Motor neuron (in vitro differentiated cells): ENCODE data around the gene MYEOV. TPM values are rescaled to one million over a fixed set of nuclear protein-coding genes. Genes with fewer than 3 reads are reported as not detected.
A peak's percentile ranks its signal among the peaks of the same experiment; 100 is the strongest.

ENCODE experiments used
- ATAC-seq, 8 experiments: fragments of 200-7000 bp; cut with Tn5 transposase; replicated peaks in 6 of 8; 2 replicates each; pipeline ENCODE4 v1.8.0; 2021; ENCODE audit warnings: mild to moderate bottlenecking in 8 of 8, moderate library complexity in 8 of 8
- H3K27ac ChIP-seq, 2 donors: fragments of 250-450 bp; sonication (Bioruptor Pico); 2 replicates each; pipeline ENCODE4 v1.9.0; 2021; ENCODE audit warnings: antibody characterized with exemption in 2 of 2, mild to moderate bottlenecking in 2 of 2, moderate library complexity in 1 of 2
- H3K4me1 ChIP-seq, 2 donors: fragments of 250-450 bp; sonication (Bioruptor Pico); replicated peaks in 1 of 2; 2 replicates each; pipeline ENCODE4 v1.6.1; 2021; ENCODE audit warnings: antibody characterized with exemption in 2 of 2, mild to moderate bottlenecking in 2 of 2, moderate library complexity in 1 of 2
- H3K4me3 ChIP-seq, 5 donors: fragments of 250-450 bp; sonication (Bioruptor Pico); 2 replicates each; pipeline ENCODE4 v1.9.0; 2021; ENCODE audit warnings: antibody characterized with exemption in 5 of 5, mild to moderate bottlenecking in 5 of 5, moderate library complexity in 4 of 5
- WGBS, 10 experiments: fragments of 450-650 bp; shearing (Covaris generic); methylation state at CpG; one replicate each; pipeline ENCODE4 v1.0.0; 2022; 5-methylcytosine and 5-hydroxymethylcytosine counted together
- in situ Hi-C, 9 experiments: fragments of 400-800 bp; cut with MboI; loops; one replicate each; pipeline ENCODE4 v1.15.0; 2021; ENCODE audit warnings: low sequenced_read_pairs in 9 of 9, low pct_unique_long_range_greater_than_20kb in 2 of 9; ENCODE audit not compliant: unreplicated experiment in 9 of 9
- total RNA-seq, 8 experiments: library from RNA; unstranded; fragments of 300-600 nt; gene quantifications; 2 replicates each; pipeline versions ENCODE4 v1.2.3 to v1.2.4, GENCODE V29; 2022

The MYEOV gene
- total RNA-seq, result 10 to 100 TPM in 1 of 8 experiments, 1 to 10 TPM in 3, under 1 TPM in 3, not detected in 1; 0.05 to 59.6 (median 1.3) TPM

GRCh38 chr11:69293819-69294505 is at the start of gene MYEOV:
TSS of gene MYEOV (plus strand) at chr11:69294155. CDS start at chr11:69295355, 1,200 bp downstream.
- peak in 1 of 8 experiments; percentile 21 for ATAC-seq
- H3K27ac ChIP-seq, result no peak within 1 kb of the TSS
- H3K4me3 ChIP-seq, result no peak within 1 kb of the TSS
- 67 to 100% (median 93%) methylated on average over 1 to 8 of the region's 16 CpGs; no CpG with 5 or more reads in 5 of the 10 experiments for WGBS, 10 experiments
- in situ Hi-C loops, result loop anchor here in 1 of 9 experiments (25.0 kb wide), 1 partner anchor 368 kb away; no protein-coding TSS in a partner anchor
- H3K4me1 ChIP-seq, result peaks cover 0 to 4% of the 10 kb centered on the region in 2 donors

GRCh38 chr11:69244266-69244665 is 49.7 kb upstream of the MYEOV start:
- ATAC-seq, result no peak
- in situ Hi-C loops, result no loop called here
- no peak overlapping the region for H3K4me3 ChIP-seq
- H3K4me1 ChIP-seq, result peaks cover 0 to 7% of the 10 kb centered on the region in 2 donors
- WGBS, 10 experiments, result 40 to 100% (median 80%) methylated on average over 1 to 3 of the region's 3 CpGs; no CpG with 5 or more reads in 4 of the 10 experiments
- no peak overlapping the region for H3K27ac ChIP-seq

- in situ Hi-C loops, result no loop called here
- WGBS, 10 experiments, result 20 to 100% (median 71%) methylated on average over 1 to 2 of the region's 2 CpGs; no CpG with 5 or more reads in 3 of the 10 experiments
- no peak overlapping the region for H3K4me3 ChIP-seq
- H3K4me1 ChIP-seq, result peaks cover 0 to 13% of the 10 kb centered on the region in 2 donors
- ATAC-seq, result no peak
- H3K27ac ChIP-seq, result no peak overlapping the region
These were observed 48.9 kb upstream of the MYEOV start for GRCh38 chr11:69245041-69245440.

GRCh38 chr11:69245491-69246345 is 48.2 kb upstream of the MYEOV start:
- no peak overlapping the region for H3K4me3 ChIP-seq
- no peak overlapping the region for H3K27ac ChIP-seq
- ATAC-seq, result no peak
- WGBS, 10 experiments, result 56 to 94% (median 82%) methylated on average over 3 to 12 of the region's 16 CpGs; no CpG with 5 or more reads in 2 of the 10 experiments
- in situ Hi-C loops, result no loop called here
- H3K4me1 ChIP-seq, result peaks cover 0 to 13% of the 10 kb centered on the region in 2 donors

GRCh38 chr11:69249311-69250185 is 44.4 kb upstream of the MYEOV start:
- ATAC-seq, result peak in 3 of 8 experiments; percentile 39 to 46 (median 39)
- in situ Hi-C loops, result no loop called here
- 27 to 100% (median 58%) methylated on average over 1 to 13 of the region's 35 CpGs; no CpG with 5 or more reads in 3 of the 10 experiments for WGBS, 10 experiments

GRCh38 chr11:69250186-69251056 is 43.5 kb upstream of the MYEOV start:
- no peak for ATAC-seq
- 60 to 90% (median 82%) methylated on average over 1 to 8 of the region's 16 CpGs; no CpG with 5 or more reads in 5 of the 10 experiments for WGBS, 10 experiments

More at GRCh38 chr11:69249311-69250185, 44.4 kb upstream of the MYEOV start:
- Histone ChIP-seq H3K27ac (no peak overlapping the region), H3K4me3 (no peak overlapping the region), H3K4me1 (peaks cover 0 to 11% of the 10 kb centered on the region in 2 donors)

GRCh38 chr11:69251057-69251393 is 42.9 kb upstream of the MYEOV start:
- WGBS, 10 experiments, result 17 to 81% methylated on average over 2 to 3 of the region's 10 CpGs; no CpG with 5 or more reads in 8 of the 10 experiments
- Histone ChIP-seq H3K27ac (no peak overlapping the region), H3K4me3 (no peak overlapping the region), H3K4me1 (peaks cover 0 to 11% of the 10 kb centered on the region in 2 donors)
- in situ Hi-C loops, result no loop called here
- no peak for ATAC-seq

More at GRCh38 chr11:69250186-69251056, 43.5 kb upstream of the MYEOV start:
- H3K4me1 ChIP-seq, result peaks cover 0 to 11% of the 10 kb centered on the region in 2 donors
- H3K4me3 ChIP-seq, result no peak overlapping the region
- in situ Hi-C loops, result no loop called here
- H3K27ac ChIP-seq, result no peak overlapping the region

- in situ Hi-C loops, result no loop called here
These were observed 42.1 kb upstream of the MYEOV start for GRCh38 chr11:69251639-69252489.

GRCh38 chr11:69252490-69252837 is 41.5 kb upstream of the MYEOV start:
- WGBS, 10 experiments, result 0 to 80% (median 20%) methylated on average over 1 to 5 of the region's 9 CpGs; no CpG with 5 or more reads in 6 of the 10 experiments
- H3K4me3 ChIP-seq, result no peak overlapping the region
- H3K27ac ChIP-seq, result no peak overlapping the region
- peak in 2 of 8 experiments; percentile 46 to 72 for ATAC-seq
- in situ Hi-C loops, result no loop called here
- H3K4me1 ChIP-seq, result peaks cover 0 to 6% of the 10 kb centered on the region in 2 donors

More at GRCh38 chr11:69251639-69252489, 42.1 kb upstream of the MYEOV start:
- WGBS, 10 experiments, result 0 to 100% (median 92%) methylated on average over 1 to 14 of the region's 31 CpGs; no CpG with 5 or more reads in 5 of the 10 experiments
- ATAC-seq, result no peak
- no peak overlapping the region for H3K4me3 ChIP-seq
- no peak overlapping the region for H3K27ac ChIP-seq
- peaks cover 0 to 6% of the 10 kb centered on the region in 2 donors for H3K4me1 ChIP-seq

GRCh38 chr11:69253028-69253427 is 40.9 kb upstream of the MYEOV start:
- Histone ChIP-seq H3K27ac (no peak overlapping the region), H3K4me3 (no peak overlapping the region), H3K4me1 (peaks cover 0 to 6% of the 10 kb centered on the region in 2 donors)
- ATAC-seq, result peak in 2 of 8 experiments; percentile 35 to 41
- in situ Hi-C loops, result no loop called here

GRCh38 chr11:69257134-69257533 is 36.8 kb upstream of the MYEOV start:
- Histone ChIP-seq H3K4me3 (no peak overlapping the region), H3K4me1 (no peaks in the 10 kb centered on the region), H3K27ac (no peak overlapping the region)
- in situ Hi-C loops, result no loop called here
- 0 to 83% (median 46%) methylated on average over 1 to 5 of the region's 5 CpGs; no CpG with 5 or more reads in 6 of the 10 experiments for WGBS, 10 experiments
- ATAC-seq, result no peak
